Measurements from ENCODE around the gene RHOF. TPM values are rescaled to one million over a fixed set of nuclear protein-coding genes. Genes with fewer than 3 reads are reported as not detected.

RHOF gene
- total and polyA plus RNA-seq, 4 donors = 15.1 to 34.7 (median 24.8) TPM

GRCh38 chr12:121823101-121823726 lies 29.7 kb upstream of the RHOF start:
- H3K27me3 ChIP-seq (ENCODE audit: control insufficient read depth in 3 of 3, insufficient read depth in 3 of 3, low read length in 2 of 3) = no peaks in the 10 kb centered on the region
- ATAC-seq (ENCODE audit: insufficient read depth, low FRiP score) (no peak), DNase-seq (no peak)
- H3K36me3 ChIP-seq (ENCODE audit: control insufficient read depth in 4 of 4, insufficient read depth in 4 of 4, low read length in 4 of 4) = peaks cover 12 to 70% (median 30%) of the 10 kb centered on the region in 4 donors
- no peak for TF ChIP-seq CTCF (IDR thresholded peaks at IDR 0.05; ENCODE audit: control extremely low read depth, extremely low read depth)
- H3K4me3 ChIP-seq = no peak overlapping the region
- no peaks in the 10 kb centered on the region for H3K4me1 ChIP-seq (ENCODE audit: control insufficient read depth in 5 of 5, insufficient read depth in 5 of 5, low read length in 5 of 5)
- H3K9ac ChIP-seq (ENCODE audit: insufficient read depth in 1 of 2, low read length in 2 of 2) = no peak overlapping the region
- H3K27ac ChIP-seq (ENCODE audit: low read depth in 1 of 2, low read length in 1 of 2) = no peak overlapping the region
- no peaks in the 10 kb centered on the region for H3K9me3 ChIP-seq (ENCODE audit: control insufficient read depth in 4 of 4, insufficient read depth in 3 of 4, low read length in 3 of 4)
- 88 to 92% methylated on average over 33 to 36 of the region's 36 CpGs for WGBS, 2 donors

- peaks cover 12 to 67% (median 31%) of the 10 kb centered on the region in 4 donors for H3K36me3 ChIP-seq (ENCODE audit: control insufficient read depth in 4 of 4, insufficient read depth in 4 of 4, low read length in 4 of 4)
- ATAC-seq (ENCODE audit: insufficient read depth, low FRiP score) = no peak
- H3K4me3 ChIP-seq = no peak overlapping the region
- H3K4me1 ChIP-seq (ENCODE audit: control insufficient read depth in 5 of 5, insufficient read depth in 5 of 5, low read length in 5 of 5) = no peaks in the 10 kb centered on the region
- H3K9me3 ChIP-seq (ENCODE audit: control insufficient read depth in 4 of 4, insufficient read depth in 3 of 4, low read length in 3 of 4) = no peaks in the 10 kb centered on the region
- no peak for DNase-seq
- no peak for TF ChIP-seq CTCF (IDR thresholded peaks at IDR 0.05; ENCODE audit: control extremely low read depth, extremely low read depth)
- no peak overlapping the region for H3K9ac ChIP-seq (ENCODE audit: insufficient read depth in 1 of 2, low read length in 2 of 2)
- H3K27ac ChIP-seq (ENCODE audit: low read depth in 1 of 2, low read length in 1 of 2) = no peak overlapping the region
- WGBS, 2 donors = 93% methylated on average over 36 to 39 of the region's 39 CpGs
- no peaks in the 10 kb centered on the region for H3K27me3 ChIP-seq (ENCODE audit: control insufficient read depth in 3 of 3, insufficient read depth in 3 of 3, low read length in 2 of 3)
Observed at GRCh38 chr12:121822393-121823100, 29.1 kb upstream of the RHOF start.

GRCh38 chr12:121820056-121820455 lies 26.6 kb upstream of the RHOF start:
- TF ChIP-seq CTCF (IDR thresholded peaks at IDR 0.05; ENCODE audit: control extremely low read depth, extremely low read depth) = no peak
- DNase-seq (no peak), ATAC-seq (ENCODE audit: insufficient read depth, low FRiP score) (no peak)
- Histone ChIP-seq H3K4me1 (ENCODE audit: control insufficient read depth in 5 of 5, insufficient read depth in 5 of 5, low read length in 5 of 5) (no peaks in the 10 kb centered on the region), H3K27ac (ENCODE audit: low read depth in 1 of 2, low read length in 1 of 2) (no peak overlapping the region), H3K27me3 (ENCODE audit: control insufficient read depth in 3 of 3, insufficient read depth in 3 of 3, low read length in 2 of 3) (no peaks in the 10 kb centered on the region), H3K4me3 (no peak overlapping the region), H3K9ac (ENCODE audit: insufficient read depth in 1 of 2, low read length in 2 of 2) (no peak overlapping the region), H3K9me3 (ENCODE audit: control insufficient read depth in 4 of 4, insufficient read depth in 3 of 4, low read length in 3 of 4) (no peaks in the 10 kb centered on the region), H3K36me3 (ENCODE audit: control insufficient read depth in 4 of 4, insufficient read depth in 4 of 4, low read length in 4 of 4) (peaks cover 16 to 67% (median 39%) of the 10 kb centered on the region in 4 donors)
- WGBS, 2 donors = 86 to 92% methylated on average over 7 of the region's 7 CpGs
